NK-92 (cell line): ENCODE measurements around the gene MED1.
A peak's percentile ranks its signal among the peaks of the same experiment; 100 is the strongest.
"Not testable (repeated sequence)": the region's sequence is repeated elsewhere in the genome, so short reads cannot be mapped to it uniquely, and the experiment has no call there.

Source experiments
- DNase-seq: peaks from one replicate; lab custom pipeline; 2025; ENCODE audit not compliant: unreplicated experiment; lab: John Stamatoyannopoulos, UW

The MED1 gene

GRCh38 chr17:39450847-39451581, at the start of gene MED1:
TSS of gene MED1 (minus strand) at chr17:39451263. CDS start at chr17:39451062, 201 bp downstream.
- DNase-seq: peak; percentile 55

GRCh38 chr17:39496921-39497320, 45.9 kb upstream of the MED1 start:
- not testable (repeated sequence) for DNase-seq

GRCh38 chr17:39487946-39488345, 36.9 kb upstream of the MED1 start:
- DNase-seq: no peak

GRCh38 chr17:39487490-39487889, 36.4 kb upstream of the MED1 start:
- DNase-seq: not testable (repeated sequence)

GRCh38 chr17:39486242-39486641, 35.2 kb upstream of the MED1 start:
- no peak for DNase-seq

- no peak for DNase-seq
Observed at GRCh38 chr17:39485555-39485954, 34.5 kb upstream of the MED1 start.

GRCh38 chr17:39484178-39484577, 33.1 kb upstream of the MED1 start:
- DNase-seq: no peak

GRCh38 chr17:39483506-39483905, 32.4 kb upstream of the MED1 start:
- no peak for DNase-seq

GRCh38 chr17:39479631-39480030, 28.6 kb upstream of the MED1 start:
- DNase-seq: not testable (repeated sequence)

- no peak for DNase-seq
Observed at GRCh38 chr17:39473310-39473709, 22.2 kb upstream of the MED1 start.

GRCh38 chr17:39468610-39469009, 17.5 kb upstream of the MED1 start:
- not testable (repeated sequence) for DNase-seq

GRCh38 chr17:39464639-39465181, 13.6 kb upstream of the MED1 start:
- DNase-seq: not testable (repeated sequence)

- DNase-seq: no peak
Observed at GRCh38 chr17:39462631-39463375, 11.7 kb upstream of the MED1 start.

GRCh38 chr17:39461926-39462569, 11.0 kb upstream of the MED1 start:
- no peak for DNase-seq

- DNase-seq: peak; percentile 67
Observed at GRCh38 chr17:39461113-39461925, 10.3 kb upstream of the MED1 start, which contains the start of gene CDK12. TSS of gene CDK12 (plus strand) at chr17:39461486. CDS start at chr17:39462072, 586 bp downstream.

GRCh38 chr17:39455919-39456318, 4.9 kb upstream of the MED1 start:
- no peak for DNase-seq

GRCh38 chr17:39450051-39450450, 1.0 kb downstream of the MED1 start:
- no peak for DNase-seq

GRCh38 chr17:39447561-39447960, 3.5 kb downstream of the MED1 start:
- no peak for DNase-seq

- DNase-seq: no peak
Observed at GRCh38 chr17:39443326-39443725, 7.7 kb downstream of the MED1 start.

GRCh38 chr17:39439868-39440267, 11.2 kb downstream of the MED1 start:
- not testable (repeated sequence) for DNase-seq

GRCh38 chr17:39429600-39429999, 21.5 kb downstream of the MED1 start:
- no peak for DNase-seq
